HG02884 (cell line): ENCODE measurements around the gene CACNA2D2.

Experiments
- ATAC-seq: cut with Tn5 transposase; IDR thresholded peaks from one replicate; pipeline ENCODE4 v1.9.1; 2021; ENCODE audit warnings: mild to moderate bottlenecking, moderate library complexity; ENCODE audit not compliant: unreplicated experiment

CACNA2D2 gene

DNA sequence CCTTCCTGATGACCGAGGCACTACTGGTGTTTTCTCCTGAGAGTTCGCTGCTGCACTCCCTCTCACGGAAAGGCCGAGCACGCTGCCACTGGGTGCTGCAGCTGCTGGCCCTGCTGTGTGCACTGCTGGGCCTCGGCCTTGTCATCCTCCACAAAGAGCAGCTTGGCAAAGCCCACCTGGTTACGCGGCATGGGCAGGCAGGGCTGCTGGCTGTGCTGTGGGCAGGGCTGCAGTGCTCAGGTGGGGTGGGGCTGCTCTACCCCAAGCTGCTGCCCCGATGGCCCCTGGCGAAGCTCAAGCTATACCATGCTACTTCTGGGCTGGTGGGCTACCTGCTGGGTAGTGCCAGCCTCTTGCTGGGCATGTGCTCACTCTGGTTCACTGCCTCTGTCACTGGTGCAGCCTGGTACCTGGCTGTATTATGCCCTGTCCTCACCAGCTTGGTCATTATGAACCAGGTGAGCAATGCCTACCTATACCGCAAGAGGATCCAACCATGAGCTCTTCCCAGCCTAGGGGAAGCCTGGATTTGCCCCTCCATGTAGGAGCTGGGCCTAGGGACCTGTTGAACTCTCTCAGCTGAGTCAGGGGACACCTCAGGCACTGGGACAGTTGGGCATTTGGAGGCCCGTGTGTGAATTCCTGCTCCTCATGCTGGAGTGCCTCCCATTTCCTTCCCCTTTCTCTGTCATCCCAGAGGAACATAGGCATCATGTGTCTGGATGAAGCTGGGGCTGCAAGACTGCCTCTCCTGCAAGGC lies 150.0 kb downstream of the CACNA2D2 start:
- ATAC-seq: no peak

DNA sequence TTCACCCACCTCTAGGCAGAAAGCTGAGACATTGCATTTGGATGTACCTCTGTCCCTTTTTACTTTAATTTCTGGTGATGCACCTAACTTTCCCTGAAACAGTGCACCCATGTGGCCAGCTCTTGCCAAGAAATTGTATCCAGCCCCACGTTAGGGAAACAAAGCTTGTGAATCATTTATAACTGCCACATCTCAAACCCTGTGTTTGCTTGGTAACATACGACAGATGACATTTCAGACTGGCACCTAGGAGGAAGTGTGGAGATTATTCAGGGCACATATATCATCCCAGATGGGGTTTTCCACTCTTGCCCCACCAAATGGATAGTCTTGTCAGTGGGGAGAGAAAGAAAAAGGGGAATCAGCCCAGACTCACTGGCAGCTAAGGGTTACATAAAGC lies 150.7 kb downstream of the CACNA2D2 start:
- ATAC-seq: no peak

DNA sequence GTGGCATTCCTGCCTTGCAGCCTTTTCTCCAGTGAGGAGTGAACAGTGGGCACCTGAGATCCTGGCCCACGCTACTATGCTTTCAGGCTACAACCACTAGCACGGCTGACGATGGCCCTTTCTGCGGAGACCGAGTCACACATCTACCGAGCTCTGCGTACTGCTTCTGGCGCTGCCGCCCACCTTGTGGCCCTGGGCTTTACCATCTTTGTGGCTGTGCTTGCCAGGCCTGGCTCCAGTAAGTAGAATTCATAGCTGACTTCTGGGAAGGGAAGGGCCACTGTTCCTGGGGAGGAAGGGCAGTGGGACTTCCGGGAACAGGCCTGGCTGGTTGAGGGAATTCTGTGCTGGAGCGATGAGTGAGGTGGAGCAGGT lies 152.1 kb downstream of the CACNA2D2 start:
- no peak for ATAC-seq

DNA sequence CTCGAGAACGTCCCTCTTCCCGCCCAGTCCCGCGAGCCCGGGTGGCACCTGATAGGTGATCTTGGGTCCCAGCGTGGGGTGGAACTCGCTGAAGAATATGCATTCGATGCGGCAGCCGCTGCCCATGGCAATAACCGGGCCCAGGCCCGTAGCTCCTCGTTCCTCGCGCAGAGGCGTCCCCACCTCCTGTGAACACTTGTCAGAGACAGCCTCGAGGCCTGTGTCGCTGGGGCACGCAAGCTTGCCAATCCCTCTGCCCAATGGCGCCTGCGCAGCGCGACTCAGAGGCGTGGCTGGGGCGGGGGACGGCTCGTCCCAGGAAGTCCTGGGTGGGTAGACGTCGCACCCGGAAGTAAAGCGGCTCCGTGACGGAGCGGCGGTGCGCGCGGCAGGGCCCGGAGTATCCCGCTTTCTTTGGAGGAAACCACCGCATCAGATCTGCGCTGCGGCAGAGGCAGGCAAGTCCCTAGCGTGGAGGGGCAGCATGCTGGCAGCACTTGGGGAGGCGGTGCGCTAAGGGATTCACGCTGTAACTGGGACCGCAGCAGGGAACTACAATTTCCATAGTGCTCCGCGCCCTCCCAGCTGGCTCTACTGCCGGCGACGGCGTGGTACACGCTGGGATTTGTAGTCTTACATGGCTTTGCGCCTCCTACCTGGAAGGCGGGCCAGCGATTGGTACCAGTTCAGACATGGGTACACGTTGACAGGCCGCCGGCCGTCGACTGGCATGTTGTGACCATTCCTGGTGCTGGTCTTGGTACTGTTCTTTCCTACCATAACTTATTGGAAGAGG lies 152.7 kb downstream of the CACNA2D2 start, which contains the start of the genes CYB561D2 and NPRL2:
Gene CYB561D2 (plus strand): TSS at position 336 of the 796 bp plus-strand sequence. CDS start 572 bp downstream, outside the sequence.
Gene NPRL2 (minus strand): TSS at position 249 of the 796 bp plus-strand sequence. CDS start 123 bp downstream, at position 126.
- peak; percentile 82 for ATAC-seq

DNA sequence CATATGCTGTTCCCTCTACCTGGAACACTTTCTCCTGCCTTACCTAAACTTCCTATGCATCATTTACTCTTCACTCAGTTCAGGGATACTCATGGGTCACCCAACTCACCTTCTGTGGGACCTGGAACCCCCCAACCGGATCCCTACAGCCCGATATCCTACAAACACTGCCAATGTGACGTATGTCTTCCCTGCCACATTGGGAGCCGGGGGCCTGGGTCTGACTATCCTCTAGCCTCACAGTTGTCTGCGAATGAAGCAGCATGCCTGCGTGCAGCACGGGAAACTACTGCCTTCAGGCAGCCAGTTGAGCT lies 153.3 kb downstream of the CACNA2D2 start:
- no peak for ATAC-seq

DNA sequence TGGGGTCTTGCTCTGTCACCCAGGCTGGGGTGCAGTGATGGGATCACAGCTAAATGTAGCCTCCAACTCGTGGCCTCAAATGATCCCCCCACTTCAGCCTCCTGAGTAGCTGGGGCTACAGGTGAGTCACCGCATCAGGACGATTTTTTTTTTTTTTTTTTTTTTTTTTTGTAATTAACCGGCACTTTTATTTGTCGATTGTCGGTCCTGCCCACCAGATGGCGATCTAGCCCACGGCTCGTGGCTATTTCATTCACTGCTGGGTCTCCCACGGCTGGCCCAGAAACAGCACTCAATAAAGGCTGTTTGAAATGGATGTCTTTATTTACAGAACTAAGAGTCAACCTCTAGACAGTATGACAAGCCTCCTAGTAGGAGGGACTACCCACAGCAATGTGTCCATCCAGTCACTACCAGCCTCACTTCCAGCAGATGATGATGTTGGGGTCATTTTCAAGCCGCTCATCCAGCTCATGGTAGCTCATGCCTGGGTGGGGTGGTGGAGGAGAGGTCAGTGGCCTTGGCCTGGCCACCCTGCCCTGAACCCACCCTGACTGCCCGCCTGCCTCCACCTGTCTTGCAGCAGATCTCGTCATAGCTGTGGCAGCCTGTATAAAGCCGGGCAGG lies 156.1 kb downstream of the CACNA2D2 start:
- ATAC-seq: no peak

DNA sequence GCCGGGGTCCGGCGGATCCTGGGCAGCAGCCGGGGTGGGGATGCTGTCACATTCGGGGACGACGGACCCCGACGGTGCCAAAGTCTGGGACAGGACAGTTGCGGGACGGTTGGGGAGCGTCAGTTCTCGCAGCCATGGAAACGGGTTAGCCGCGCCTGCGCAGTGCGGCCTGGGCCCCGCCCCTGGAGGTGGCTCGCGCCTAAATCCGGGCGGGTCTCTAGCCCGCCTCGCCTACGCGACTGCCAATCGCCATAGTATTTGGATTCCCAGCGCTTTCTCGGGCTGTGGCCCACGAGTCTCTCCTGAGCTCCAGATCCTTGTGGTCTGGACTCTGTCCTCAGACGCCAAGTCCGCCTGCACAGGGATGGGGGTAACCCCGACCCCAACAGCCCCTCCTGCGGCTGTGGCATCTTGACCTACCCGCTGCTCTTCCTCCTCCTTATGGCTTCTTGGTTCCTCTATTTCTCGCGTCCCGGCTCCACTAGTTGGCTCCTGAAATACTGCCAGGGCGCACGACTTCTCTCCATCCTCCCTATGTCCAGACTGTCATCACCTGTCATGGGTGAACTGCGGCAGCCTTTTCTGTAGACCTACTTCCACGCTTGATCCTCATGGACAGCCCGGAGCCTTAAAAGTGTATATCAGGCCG lies 157.7 kb downstream of the CACNA2D2 start, which contains the start of gene ZMYND10:
Gene ZMYND10 (minus strand): TSS at position 147 of the 649 bp plus-strand sequence. CDS start 153 bp downstream, outside the sequence.
- no peak for ATAC-seq

DNA sequence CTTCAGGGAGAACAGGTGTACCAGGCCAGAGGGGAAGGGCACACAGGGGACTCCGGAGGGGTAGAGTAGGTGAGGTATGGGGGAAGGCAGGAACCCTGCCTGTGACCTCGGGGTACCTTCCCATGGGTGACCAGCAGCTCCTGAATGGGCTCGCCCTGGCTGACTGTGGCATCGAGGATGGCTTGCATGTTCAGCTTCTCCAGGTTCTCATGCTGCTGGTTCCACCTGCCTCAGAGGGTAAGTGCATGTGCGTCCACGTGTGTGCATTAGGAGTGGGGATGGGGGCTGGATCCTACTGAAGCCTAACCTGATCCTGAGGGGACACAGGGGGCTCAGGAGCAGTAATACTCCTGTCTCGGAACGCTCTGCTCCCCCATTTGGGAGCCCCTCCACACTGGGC lies 158.4 kb downstream of the CACNA2D2 start:
- no peak for ATAC-seq

DNA sequence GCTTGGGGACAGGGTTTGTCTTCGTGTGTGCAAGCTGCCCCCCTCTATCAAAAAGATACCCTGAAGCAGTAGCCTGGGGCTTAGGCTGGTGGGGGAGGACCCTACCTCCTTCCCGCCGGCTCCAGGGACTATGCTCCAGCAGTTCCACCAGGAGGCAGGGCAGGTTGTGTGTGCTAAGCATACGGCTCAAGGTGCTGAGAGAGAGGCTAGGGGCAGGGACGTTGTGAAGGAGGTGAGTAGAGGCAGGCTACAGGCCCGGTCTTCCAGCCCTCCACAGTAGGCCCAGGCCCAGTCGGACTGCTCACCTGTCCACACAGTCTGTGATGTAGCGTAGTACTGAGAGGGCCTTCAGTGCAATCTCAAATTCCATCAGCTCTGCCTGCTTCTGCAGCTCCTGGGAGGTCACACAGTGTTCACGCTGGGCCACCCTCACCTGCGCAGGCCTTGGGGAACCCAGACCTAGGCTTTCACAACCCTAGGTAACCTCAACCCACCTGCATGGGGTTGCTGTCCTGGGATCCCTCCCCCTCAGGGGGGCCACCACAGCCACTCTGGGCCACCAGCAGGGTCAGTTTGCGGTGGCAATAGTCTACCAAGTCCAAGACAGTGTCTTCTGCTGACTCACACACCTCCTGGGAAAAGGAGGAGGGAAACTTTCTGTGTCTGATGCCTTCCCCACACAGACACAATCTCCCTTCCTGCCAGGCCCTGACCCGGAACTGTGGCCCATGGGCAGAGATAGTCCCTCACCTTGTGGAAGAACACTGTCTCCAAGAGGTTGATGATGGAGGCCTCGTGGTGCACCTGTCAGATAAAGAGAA lies 160.4 kb downstream of the CACNA2D2 start:
- ATAC-seq: no peak

DNA sequence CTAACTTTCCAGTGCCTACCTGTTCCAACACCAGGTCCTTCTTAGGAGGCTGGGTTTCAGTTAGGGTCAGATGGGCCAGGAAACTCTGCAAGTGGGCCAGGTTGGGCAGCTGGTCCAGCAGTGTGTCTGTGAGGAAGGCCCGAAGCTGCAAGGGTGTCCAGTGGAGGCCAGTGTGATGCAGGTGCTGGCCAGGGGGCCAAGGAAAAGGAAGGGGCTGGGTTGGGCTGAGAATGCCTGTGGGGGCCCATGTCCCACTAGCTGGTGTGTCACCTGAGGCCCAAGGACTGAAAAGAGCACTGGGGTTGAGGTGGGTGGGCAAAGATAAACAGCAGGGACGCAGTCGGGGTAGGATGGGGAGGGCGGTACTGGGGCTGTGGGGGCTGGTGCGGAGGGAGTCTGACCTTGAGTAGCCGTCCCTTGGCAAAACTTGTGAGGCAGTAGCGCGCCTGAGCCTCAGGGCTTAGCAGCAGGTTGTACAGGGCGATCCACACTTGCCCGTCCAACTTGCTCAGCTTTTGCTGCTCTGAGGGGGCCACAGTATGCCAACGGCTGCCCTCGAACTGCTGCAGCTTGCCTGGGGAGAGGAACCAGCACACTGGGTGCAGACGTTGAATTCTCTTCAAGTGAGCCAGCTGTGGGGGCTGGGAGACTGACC lies 161.3 kb downstream of the CACNA2D2 start:
- no peak for ATAC-seq

DNA sequence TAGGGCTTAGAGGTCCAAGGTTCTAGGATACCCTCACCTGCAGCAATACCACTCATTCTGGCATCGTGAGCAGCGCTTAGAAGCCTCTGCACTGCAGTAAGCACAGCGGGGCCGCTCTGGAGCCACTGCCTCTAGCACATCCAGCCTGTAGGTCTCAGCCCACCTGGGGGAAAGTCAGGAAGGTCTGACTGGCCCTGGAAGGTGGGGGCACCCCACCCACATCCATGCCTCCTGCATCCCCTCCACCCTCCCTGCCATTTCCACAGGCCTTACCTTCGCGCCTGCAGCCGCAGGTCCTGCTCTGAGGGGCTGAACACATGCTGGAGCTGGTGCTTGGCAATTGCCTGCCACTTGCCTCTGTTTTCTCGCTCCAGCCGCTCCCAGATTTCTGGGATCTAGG lies 161.9 kb downstream of the CACNA2D2 start:
- ATAC-seq: no peak

DNA sequence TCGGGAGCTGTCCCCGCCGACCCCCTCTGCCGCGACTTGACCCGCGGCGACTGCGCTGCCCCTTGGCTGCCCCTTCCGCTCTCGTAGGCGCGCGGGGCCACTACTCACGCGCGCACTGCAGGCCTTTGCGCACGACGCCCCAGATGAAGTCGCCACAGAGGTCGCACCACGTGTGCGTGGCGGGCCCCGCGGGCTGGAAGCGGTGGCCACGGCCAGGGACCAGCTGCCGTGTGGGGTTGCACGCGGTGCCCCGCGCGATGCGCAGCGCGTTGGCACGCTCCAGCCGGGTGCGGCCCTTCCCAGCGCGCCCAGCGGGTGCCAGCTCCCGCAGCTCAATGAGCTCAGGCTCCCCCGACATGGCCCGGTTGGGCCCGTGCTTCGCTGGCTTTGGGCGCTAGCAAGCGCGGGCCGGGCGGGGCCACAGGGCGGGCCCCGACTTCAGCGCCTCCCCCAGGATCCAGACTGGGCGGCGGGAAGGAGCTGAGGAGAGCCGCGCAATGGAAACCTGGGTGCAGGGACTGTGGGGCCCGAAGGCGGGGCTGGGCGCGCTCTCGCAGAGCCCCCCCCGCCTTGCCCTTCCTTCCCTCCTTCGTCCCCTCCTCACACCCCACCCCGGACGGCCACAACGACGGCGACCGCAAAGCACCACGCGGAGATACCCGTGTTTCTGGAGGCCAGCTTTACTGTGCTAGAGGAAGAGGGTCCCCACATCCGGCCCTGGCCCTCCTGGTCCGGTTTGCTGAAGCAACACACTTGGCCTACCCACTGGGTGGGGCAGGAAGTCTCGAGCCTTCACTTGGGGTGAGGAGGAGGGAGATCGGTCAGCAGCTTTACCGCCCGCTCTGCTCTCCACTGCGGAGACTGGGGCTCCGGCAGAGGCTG lies 162.7 kb downstream of the CACNA2D2 start, which contains the start of gene RASSF1:
Gene RASSF1 (minus strand): TSS at position 389 of the 882 bp plus-strand sequence. CDS start 31 bp downstream, at position 358.
- ATAC-seq: no peak

DNA sequence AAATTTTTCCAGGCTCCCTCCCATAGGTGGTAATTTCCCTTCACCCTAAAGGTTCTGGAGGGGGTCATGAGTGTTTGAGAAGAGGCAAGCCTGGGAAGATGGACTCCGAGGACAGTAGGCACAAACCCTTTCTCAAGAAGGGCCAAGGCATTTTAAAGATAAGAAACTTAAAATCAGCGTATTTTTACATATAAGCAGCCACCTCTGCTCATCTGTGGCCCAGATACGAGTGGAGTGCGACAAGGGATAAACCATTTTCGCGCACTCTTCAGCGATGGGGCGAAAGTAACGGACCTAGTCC lies 163.3 kb downstream of the CACNA2D2 start:
- no peak for ATAC-seq

DNA sequence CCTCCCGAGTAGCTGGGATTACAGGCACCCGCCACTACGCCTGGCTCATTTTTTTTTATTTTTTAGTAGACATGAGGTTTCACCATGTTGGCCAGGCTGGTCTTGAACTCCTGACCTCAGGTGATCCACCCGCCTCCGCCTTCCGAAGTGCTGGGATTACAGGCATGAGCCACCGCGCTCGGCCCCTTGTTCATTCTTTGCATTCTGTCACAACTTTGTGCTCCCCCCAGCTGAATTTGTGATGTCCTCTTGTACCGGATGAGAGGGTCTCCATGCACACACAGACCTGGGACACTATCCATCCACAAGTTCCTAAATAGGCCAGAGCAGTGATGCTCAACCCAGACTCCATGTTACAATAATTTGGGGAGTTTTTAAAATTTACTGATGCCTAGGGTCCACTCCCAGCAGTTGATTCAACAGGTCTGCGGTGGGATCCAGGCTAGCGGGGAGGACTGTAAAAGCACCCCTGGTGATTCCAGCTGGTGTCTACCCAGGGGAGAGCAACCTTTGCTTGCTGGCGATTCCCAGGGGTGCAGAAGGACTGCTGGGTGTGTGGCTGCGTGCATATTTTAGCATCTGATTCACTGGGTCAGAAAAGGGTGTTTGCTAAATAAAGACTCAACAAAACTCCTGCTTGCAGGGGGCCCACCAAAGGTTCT lies 163.8 kb downstream of the CACNA2D2 start:
- no peak for ATAC-seq

DNA sequence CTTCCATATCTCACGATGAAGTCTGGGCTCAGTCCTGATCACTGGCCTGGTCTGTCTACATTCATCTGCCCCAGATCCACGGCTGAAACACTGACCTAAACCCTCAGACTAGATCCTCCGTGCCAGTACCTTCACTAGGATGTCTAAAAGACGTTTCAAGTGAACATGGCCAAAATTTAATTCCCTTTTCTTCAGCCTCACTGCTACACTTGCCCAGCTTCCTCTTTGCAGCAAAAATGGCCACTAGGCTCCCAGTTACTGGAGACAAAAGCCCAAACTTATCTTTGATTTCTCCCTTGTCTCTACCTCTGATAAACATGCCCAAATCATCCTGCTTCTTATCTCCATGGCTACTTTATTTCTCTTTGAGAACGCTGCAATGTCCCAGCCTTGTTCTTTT lies 164.5 kb downstream of the CACNA2D2 start:
- ATAC-seq: no peak

DNA sequence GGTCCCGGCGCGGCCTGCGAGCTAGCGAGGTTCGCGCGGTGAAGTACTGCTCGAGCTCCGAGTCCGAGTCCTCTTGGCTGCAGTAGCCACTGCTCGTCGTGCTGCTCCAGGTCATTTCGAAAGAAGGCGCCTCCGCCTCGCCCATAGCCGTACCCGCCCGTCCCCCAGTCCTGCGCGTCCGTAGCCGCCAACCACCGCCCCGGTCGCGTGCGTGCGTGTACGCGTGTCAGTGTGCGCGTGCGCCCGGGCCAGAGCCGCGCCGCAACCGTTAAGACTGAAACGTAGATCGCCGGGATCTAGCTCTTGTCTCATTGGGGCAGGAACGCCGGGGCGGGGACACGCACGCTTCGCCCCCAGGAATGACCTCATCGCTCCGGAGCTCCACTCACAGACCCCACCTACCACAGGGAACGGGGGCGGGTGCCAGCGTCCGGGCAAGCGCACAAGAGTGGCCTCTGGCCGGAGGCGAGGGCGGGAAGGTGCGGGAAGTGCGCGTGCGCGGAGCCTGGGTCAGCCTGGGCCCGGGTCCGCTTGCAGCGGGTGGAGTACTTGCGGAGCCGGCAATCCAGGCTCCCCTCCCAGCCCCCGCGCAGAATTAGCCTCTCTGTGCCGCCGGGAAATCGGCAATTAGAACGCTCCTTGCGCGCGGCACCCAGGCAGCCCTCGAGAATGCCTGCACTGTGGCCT lies 166.1 kb downstream of the CACNA2D2 start:
- peak; percentile 65 for ATAC-seq

DNA sequence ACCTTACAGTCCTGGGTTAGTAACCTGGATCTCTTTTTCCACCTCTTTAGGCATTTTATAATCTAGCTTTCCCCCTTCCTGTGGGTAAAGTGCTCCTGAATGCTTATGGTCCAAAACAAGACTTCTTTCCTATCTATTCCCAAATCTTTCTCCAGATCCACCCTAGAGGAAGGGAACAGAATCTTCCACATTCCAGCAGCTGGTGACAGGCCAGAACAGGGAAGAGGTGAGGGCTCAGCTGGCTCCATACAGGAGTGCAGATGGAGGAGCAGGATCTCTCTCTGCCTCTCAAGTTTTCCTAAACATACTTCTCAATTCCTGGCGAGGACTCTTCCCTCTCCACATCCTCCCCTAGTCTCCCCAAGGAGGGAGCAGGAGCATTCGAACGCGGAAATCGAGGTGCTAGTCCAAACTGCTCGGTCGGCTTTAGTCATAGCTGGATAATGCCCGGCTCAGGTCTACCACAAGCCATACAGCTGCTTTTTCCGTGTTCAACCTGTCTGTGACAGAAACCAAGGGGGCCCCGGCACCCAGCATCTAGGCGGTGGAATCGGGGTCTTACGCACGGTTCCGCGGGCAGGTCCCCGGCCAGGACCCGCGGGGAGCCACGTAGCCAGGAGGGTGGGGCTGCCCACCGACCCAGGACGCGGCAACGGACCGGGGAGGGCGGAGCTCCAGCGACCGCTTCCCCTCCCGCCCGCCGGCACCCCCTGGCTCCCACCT lies 166.8 kb downstream of the CACNA2D2 start:
- peak; percentile 4 for ATAC-seq
